Lung (tissue), 12 donors: ENCODE data around the gene MYO3B. TPM values are rescaled to one million over a fixed set of nuclear protein-coding genes. Genes with fewer than 3 reads are reported as not detected.

Experiments used
- ATAC-seq: fragments of 200-7000 bp; cut with Tn5 transposase; one replicate; pipeline ENCODE4 v1.9.1; 2020; ENCODE audit warnings: moderate number of reproducible peaks; ENCODE audit not compliant: insufficient read depth, low FRiP score
- DNase-seq, 3 donors: peaks; one replicate each; pipeline ENCODE4 v3.0.0-alpha.2; 2013 to 2017
- H3K27ac ChIP-seq, 2 donors: one replicate each; pipeline ENCODE4 v1.5.1; 2013; ENCODE audit warnings: mild to moderate bottlenecking in 2 of 2, moderate library complexity in 2 of 2, control low read depth in 1 of 2, inconsistent platforms in 1 of 2, low read depth in 1 of 2, low read length in 1 of 2
- H3K27me3 ChIP-seq, 3 donors: one replicate each; pipeline ENCODE4 v1.5.1; 2013; ENCODE audit warnings: low read length in 2 of 3; ENCODE audit not compliant: control insufficient read depth in 3 of 3, insufficient read depth in 3 of 3
- H3K36me3 ChIP-seq, 4 donors: one replicate each; pipeline ENCODE4 v1.5.1; 2013; ENCODE audit warnings: low read length in 4 of 4, mild to moderate bottlenecking in 1 of 4, moderate library complexity in 1 of 4; ENCODE audit not compliant: control insufficient read depth in 4 of 4, insufficient read depth in 4 of 4
- H3K4me1 ChIP-seq, 5 donors: one replicate each; pipeline ENCODE4 v1.5.1; 2013; ENCODE audit warnings: low read length in 5 of 5, mild to moderate bottlenecking in 2 of 5, moderate library complexity in 1 of 5; ENCODE audit not compliant: control insufficient read depth in 5 of 5, insufficient read depth in 5 of 5
- H3K4me3 ChIP-seq: one replicate; pipeline ENCODE4 v1.5.1; 2013; ENCODE audit warnings: mild to moderate bottlenecking, control low read depth, moderate library complexity
- H3K9ac ChIP-seq, 2 donors: one replicate each; pipeline ENCODE4 v1.5.1; 2013; ENCODE audit warnings: low read length in 2 of 2, control low read depth in 1 of 2; ENCODE audit not compliant: insufficient read depth in 1 of 2
- H3K9me3 ChIP-seq, 4 donors: one replicate each; pipeline ENCODE4 v1.5.1; 2013; ENCODE audit warnings: low read length in 3 of 4, mild to moderate bottlenecking in 1 of 4, moderate library complexity in 1 of 4; ENCODE audit not compliant: control insufficient read depth in 4 of 4, insufficient read depth in 3 of 4
- WGBS, 2 donors: extraction: QIAGEN DNeasy Blood & Tissue Kit; methylation state at CpG; one replicate each; pipeline ENCODE4 v1.1.7; 2013; 5-methylcytosine and 5-hydroxymethylcytosine counted together
- polyA plus RNA-seq, 2 donors: library from polyadenylated mRNA; stranded (reverse); fragments of 200-250 nt; gene quantifications; one replicate each; pipeline ENCODE4 v1.2.1, GENCODE V29; 2013
- total RNA-seq, 2 donors: library from RNA; depleted of rRNA in 1 of 2; stranded (reverse); fragments of >200 nt in 1 of 2; gene quantifications; one replicate each; pipeline ENCODE4 v1.2.1, GENCODE V29; 2014 to 2021
- TF ChIP-seq, protein P1 (sequence below): IDR thresholded peaks from 2 replicates; pipeline ENCODE4 v1.5.1; 2012; ENCODE audit warnings: mild to moderate bottlenecking; ENCODE audit errors: control extremely low read depth, extremely low read depth
- donor health status: control.
- donor health status: control.
- donor health status: Bipolar disorder and iron deficiency.
- donor health status: healthy.
- donor health status: DM: yes; HTN: yes; CAD: no.

MYO3B gene
- total and polyA plus RNA-seq, 4 donors, result 0.03 to 0.82 (median 0.05) TPM; not detected in 1

DNA sequence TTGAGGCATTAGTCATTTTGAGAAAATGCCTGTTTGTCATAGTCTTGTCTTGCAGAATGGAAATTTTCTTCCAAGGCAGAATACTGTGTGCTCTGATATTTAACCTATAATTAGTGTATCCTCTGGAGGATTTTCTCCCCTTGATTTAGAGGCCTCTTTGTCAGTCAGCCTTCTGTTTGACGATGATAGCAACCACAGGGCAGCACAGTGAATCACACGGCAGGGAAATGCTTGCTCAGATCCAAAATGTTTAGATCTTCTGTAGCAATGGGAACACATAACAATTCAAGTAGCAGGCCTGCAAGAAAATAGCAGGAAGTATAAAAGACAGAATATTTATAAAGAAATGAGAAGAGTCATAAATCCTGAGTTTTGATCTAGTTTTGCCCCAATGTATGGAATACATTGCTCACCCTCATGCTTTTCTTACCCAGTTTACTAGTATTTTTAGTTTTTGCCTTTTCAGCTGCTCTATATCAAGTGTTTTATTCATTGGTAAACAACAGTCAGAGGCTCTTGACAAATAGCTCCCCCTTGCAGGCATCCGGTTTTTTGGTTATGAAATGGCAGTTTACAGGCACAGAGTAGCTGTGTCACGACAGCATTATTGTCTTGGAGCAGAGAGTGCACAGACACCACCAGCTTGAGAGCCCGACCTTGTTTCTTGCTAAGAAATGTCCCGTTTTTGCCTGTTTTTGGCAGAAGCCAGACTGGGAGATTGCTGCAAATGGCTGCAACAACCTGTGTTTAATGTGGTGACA, 185.1 kb downstream of the MYO3B start:
- H3K27me3 ChIP-seq, result peaks cover 0 to 15% (median 4%) of the 10 kb centered on the region in 3 donors
- no peak overlapping the region for H3K9ac ChIP-seq
- H3K9me3 ChIP-seq, result no peaks in the 10 kb centered on the region
- no peak for DNase-seq
- no peak overlapping the region for H3K27ac ChIP-seq
- WGBS, 2 donors, result 26 to 52% methylated on average over 6 of the region's 6 CpGs
- H3K36me3 ChIP-seq, result no peaks in the 10 kb centered on the region
- H3K4me1 ChIP-seq, result no peaks in the 10 kb centered on the region
- H3K4me3 ChIP-seq, result no peak overlapping the region
- TF ChIP-seq, protein P1, sequence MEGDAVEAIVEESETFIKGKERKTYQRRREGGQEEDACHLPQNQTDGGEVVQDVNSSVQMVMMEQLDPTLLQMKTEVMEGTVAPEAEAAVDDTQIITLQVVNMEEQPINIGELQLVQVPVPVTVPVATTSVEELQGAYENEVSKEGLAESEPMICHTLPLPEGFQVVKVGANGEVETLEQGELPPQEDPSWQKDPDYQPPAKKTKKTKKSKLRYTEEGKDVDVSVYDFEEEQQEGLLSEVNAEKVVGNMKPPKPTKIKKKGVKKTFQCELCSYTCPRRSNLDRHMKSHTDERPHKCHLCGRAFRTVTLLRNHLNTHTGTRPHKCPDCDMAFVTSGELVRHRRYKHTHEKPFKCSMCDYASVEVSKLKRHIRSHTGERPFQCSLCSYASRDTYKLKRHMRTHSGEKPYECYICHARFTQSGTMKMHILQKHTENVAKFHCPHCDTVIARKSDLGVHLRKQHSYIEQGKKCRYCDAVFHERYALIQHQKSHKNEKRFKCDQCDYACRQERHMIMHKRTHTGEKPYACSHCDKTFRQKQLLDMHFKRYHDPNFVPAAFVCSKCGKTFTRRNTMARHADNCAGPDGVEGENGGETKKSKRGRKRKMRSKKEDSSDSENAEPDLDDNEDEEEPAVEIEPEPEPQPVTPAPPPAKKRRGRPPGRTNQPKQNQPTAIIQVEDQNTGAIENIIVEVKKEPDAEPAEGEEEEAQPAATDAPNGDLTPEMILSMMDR, result no peak
- ATAC-seq, result no peak

DNA sequence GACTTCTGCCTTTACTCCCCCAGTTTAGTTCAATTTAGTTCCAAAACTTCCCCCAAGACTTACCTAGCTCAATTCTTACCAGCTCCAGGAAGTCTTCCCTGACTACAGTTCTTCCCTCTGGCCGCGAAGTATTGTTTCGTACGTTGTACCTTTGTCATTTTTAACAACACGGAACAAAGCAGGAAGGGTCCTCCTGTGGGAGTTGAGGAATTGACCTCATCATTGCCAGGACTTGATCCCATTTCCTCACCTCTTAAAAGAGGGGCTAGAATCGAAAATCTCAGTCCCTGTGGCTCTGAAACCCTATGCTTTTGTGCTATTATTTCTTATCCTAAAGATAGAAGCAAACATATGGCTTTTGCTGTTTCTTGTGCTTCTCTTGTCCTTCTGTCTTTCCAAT, 187.1 kb downstream of the MYO3B start:
- DNase-seq, result no peak
- TF ChIP-seq, protein P1, result no peak
- 77 to 89% methylated on average over 6 of the region's 6 CpGs for WGBS, 2 donors
- Histone ChIP-seq H3K27me3 (peaks cover 0 to 17% (median 8%) of the 10 kb centered on the region in 3 donors), H3K36me3 (no peaks in the 10 kb centered on the region), H3K27ac (no peak overlapping the region), H3K9ac (no peak overlapping the region), H3K9me3 (no peaks in the 10 kb centered on the region), H3K4me3 (no peak overlapping the region), H3K4me1 (no peaks in the 10 kb centered on the region)
- ATAC-seq, result no peak

DNA sequence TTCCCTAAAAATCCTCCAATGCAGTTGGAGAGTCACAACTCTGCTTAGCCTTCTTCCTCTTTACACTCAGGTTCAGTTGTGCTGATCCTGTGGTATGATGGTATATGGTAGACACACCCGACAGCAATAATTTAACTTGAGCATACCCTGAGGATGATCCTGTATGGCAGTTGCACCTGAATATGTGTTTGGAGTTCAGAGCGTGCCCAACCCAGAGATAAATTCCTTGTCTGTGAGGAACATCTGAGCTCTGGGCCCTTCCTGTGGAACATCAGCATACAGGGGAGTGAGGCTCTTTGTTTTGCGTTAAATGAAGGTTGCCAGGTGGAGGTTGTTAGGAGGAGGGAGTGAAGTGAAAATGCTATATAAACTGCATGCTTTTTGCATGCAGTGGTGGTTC, 187.7 kb downstream of the MYO3B start:
- no peaks in the 10 kb centered on the region for H3K4me1 ChIP-seq
- H3K4me3 ChIP-seq, result no peak overlapping the region
- H3K9ac ChIP-seq, result no peak overlapping the region
- DNase-seq (no peak), ATAC-seq (no peak)
- no peak overlapping the region for H3K27ac ChIP-seq
- peaks cover 0 to 17% (median 8%) of the 10 kb centered on the region in 3 donors for H3K27me3 ChIP-seq
- WGBS, 2 donors, result 58 to 90% methylated on average over 3 of the region's 3 CpGs
- H3K36me3 ChIP-seq, result no peaks in the 10 kb centered on the region
- TF ChIP-seq, protein P1, result no peak
- no peaks in the 10 kb centered on the region for H3K9me3 ChIP-seq
